KOPT-K1 (cell line): ENCODE data around the gene ARID1B.

Experiments
- H3K27ac ChIP-seq: fragments of 200-600 bp; sonication (generic); 2 replicates; pipeline ENCODE4 v1.5.1; 2016; ENCODE audit warnings: antibody characterized with exemption, mild to moderate bottlenecking, low read depth, low read length; ENCODE audit not compliant: poor library complexity, severe bottlenecking
- H3K36me3 ChIP-seq: fragments of 200-600 bp; sonication (generic); 2 replicates; pipeline ENCODE4 v1.5.1; 2017; ENCODE audit warnings: antibody characterized with exemption, mild to moderate bottlenecking, low read length, moderate library complexity; ENCODE audit not compliant: insufficient read depth
- H3K9me3 ChIP-seq: fragments of 200-600 bp; sonication (generic); 2 replicates; pipeline ENCODE4 v1.5.1; 2017; ENCODE audit warnings: antibody characterized with exemption, low read length, mild to moderate bottlenecking; ENCODE audit not compliant: insufficient read depth, poor library complexity, severe bottlenecking

The ARID1B gene

DNA sequence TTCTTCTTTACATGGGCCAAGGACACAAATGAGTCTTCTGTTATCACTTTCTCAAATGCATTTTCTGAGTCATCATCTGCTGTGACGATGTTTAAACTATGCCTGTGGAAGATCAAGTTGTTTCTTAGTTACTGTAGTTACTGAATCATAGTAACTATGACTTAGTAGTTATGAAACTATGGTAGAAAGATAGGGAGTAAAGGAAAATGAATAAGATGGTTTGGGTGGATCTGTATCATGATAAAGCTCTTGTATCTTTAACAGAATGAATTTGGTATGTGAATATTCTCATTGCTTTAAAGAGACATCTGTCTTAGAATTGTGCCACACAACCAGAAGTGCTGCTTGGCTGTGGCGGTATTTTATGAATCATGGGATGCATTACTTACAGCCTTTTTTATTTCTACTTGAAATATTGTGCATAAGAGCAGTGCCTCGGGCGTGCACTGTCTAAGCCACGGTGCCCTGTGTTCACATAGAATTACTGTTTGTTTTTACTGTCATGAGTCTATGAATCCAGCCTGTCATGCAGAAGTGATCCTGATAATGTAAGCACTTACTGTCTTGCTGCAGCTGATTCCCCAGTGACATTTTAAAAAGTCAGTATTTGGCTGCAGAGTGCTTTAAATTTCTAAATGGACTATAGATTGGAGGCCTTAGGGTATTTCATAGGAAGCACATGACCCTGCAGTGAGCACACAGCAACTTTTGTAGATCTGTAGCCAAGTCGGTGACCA, 330.9 kb downstream of the ARID1B start:
- Histone ChIP-seq H3K36me3 (peaks cover 13% of the 10 kb centered on the region; the same call in 1 of the 2 replicates), H3K27ac (no peak overlapping the region), H3K9me3 (no peaks in the 10 kb centered on the region)

DNA sequence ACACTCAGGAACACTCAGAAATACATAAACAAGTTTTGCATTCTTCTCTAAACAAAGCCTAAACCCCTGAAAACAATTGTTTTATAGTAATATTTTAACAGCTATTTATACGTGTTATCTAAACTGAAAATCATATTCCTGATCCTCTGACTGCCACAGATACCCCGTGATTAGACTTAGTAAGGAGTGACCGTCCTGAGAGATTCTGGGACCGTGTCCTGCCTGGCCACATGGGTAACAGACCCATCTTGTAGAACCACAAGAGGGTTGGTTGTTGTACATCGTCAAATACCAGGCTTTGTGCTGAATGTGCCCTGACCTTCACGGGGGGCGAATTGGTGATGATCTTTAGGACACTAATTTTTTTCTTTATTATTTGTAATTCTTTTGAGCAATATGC, 331.7 kb downstream of the ARID1B start:
- no peak overlapping the region for H3K27ac ChIP-seq
- H3K9me3 ChIP-seq, result no peaks in the 10 kb centered on the region
- peaks cover 13% of the 10 kb centered on the region; the same call in 1 of the 2 replicates for H3K36me3 ChIP-seq

DNA sequence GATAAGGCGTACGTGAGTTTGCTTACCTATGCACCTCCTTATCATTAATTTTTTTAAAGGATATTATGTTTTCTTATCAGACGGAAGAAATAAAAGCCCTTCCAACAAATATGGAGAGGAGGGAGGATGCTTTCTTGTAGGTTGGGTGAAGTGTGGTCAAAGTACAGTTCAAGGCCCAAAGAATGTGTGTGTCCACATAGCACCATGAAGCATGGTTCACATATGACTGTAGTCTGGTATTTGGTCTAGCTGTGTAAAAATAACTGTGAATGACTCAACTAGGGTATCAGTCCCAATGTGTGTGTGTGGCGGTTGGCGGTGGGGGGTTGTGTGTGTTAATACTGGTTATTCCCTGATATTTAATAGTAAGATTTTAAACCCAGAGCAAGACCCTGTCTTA, 333.4 kb downstream of the ARID1B start:
- Histone ChIP-seq H3K27ac (no peak overlapping the region), H3K9me3 (no peaks in the 10 kb centered on the region), H3K36me3 (peaks cover 18% of the 10 kb centered on the region; the same call in 1 of the 2 replicates)

DNA sequence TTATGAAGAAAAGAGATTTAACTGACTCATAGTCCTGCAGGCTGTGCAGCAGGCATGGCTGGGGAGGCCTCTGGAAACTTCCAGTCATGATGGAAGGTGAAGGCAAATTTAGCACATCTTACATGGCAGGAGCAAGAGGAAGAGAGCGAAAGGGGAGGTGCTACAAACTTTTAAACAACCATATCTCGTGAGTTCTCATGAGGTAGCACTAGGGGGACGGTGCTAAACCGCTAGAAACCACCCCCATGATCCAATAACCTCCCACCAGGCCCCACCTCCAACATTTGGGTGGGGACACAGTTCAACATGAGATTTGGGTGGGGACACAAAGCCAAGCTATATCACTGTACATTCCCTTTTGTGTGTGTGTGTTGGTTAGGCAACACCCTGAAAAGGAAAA, 336.2 kb downstream of the ARID1B start:
- Histone ChIP-seq H3K9me3 (no peaks in the 10 kb centered on the region), H3K36me3 (peaks cover 18% of the 10 kb centered on the region; the same call in 1 of the 2 replicates), H3K27ac (no peak overlapping the region)

DNA sequence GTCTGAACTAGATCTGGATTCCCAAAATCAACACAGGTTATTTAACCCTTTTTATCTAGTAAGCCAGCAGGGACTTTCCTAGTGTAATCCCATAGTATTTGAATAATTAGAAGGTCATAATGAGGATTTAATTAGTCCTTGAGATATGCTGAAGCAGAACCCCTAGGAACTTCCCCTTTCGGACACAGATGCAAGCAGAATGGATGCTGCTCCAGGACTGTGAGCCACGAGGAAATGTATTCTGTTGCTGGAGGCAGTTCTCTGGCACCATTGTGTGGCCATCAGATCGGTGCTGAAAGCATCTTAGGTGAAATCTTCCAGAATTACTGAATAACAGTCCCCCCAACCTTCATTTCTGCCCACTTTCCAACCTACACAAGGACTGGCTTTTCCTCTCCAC, 339.2 kb downstream of the ARID1B start:
- H3K27ac ChIP-seq, result no peak overlapping the region
- peaks cover 8% of the 10 kb centered on the region; the same call in 1 of the 2 replicates for H3K36me3 ChIP-seq
- H3K9me3 ChIP-seq, result no peaks in the 10 kb centered on the region

DNA sequence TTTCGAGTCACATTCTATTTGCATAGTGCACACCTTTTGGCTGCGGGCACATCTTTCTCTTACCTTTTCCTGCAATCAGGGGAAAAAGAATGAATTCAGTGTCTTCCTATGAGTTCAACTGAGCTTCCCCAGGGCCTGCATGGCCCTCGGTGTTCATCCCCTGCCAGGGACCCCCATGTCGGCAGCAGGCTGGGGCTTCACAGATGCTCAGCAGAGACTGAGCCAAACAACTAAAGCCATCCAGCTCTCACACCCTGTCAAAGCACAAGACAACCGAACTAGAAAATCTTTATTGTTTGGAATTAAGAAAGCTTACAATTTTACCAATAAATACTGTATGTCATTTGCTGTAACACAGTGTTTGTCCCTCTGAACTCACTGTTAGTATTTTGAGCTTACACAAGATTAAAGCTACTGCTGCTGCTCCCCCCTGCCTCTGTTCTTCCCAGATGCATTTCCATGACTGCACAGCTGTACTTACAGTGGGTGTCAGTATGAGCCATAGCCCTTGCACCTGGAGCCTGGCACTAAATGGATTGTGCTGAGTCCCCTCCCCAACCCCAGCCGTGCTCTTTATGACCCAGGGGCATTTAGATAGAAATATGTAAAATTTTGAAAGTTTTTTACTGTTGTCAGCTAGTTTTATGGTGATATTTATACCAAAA, 340.4 kb downstream of the ARID1B start:
- Histone ChIP-seq H3K27ac (no peak overlapping the region), H3K36me3 (peaks cover 5% of the 10 kb centered on the region; the same call in 1 of the 2 replicates), H3K9me3 (no peaks in the 10 kb centered on the region)

DNA sequence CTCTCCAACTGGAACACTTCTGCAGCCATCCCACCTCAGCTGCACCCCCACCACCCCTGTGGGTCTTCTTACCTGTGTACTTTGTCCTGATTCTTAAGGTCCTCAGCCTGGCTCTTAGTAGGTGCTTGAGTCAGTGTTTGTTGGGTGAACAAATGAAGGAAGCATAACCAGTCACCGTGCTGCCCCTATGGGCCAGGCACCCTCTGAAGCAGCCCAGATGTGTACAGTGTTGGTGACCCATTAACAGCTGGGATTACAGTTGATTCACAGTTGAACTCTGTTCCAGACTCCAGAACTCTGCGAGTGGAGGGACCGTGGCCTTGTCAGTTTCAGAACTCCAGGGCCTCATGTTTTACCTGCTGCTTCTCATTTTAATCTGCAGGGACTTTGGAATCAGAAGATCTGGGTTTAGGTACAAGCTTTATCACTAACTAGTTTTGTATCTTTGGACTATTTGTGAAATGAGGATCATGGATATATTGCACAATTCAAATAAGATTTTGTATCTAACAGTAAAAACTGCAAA, 342.4 kb downstream of the ARID1B start:
- Histone ChIP-seq H3K9me3 (no peaks in the 10 kb centered on the region), H3K36me3 (peaks cover 5% of the 10 kb centered on the region; the same call in 1 of the 2 replicates), H3K27ac (no peak overlapping the region)

DNA sequence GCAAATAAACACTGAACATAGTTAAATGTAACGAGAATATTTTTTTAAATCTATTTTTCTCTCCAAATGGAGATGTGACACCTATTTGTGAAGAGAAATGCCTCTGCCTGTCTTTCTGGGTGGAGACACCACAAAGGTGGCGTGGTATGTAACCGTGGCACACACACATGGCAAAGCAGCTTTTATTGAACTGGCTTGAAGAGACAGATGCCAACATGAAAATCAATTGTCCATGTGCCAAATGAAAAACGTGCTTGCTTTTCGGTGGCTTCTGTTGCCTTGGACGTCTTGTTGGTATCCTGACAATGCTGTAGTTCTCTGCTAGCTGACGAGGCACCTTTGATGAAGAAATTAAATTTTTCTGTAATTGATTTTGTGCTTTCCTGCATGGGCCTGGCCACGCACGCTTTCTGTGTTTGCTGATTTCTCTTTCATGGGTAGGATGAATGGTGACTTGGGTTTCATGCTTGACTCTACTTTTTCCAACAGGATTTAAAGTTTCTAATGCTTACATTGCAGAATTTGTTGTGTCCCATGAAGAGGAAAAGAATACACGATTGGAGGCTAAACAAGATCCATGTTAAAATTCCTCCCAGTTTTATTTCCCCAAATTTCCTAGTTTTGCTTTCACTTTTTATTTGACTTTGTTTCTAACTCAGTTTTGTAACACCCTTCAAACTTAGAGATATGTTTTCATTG, 343.5 kb downstream of the ARID1B start:
- H3K9me3 ChIP-seq, result no peaks in the 10 kb centered on the region
- H3K27ac ChIP-seq, result no peak overlapping the region
- H3K36me3 ChIP-seq, result no peaks in the 10 kb centered on the region

DNA sequence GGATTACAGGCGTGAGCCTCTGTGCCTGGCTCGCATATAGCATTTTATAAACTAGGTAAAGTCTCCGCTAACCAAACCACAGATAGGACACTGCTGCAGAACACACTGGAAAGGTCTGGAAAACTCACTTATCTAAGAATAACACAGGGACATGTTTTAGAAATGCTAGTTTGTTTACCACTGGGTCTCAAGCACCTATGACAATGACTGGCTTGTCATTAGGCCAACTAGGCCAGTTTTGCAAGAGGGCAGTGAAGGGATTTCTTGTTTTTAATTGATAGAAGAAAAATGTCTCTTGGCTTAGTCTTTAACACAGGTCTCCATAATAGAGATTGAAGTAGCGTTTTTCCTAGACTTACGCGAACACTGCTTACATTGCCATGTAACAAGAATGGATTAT, 344.7 kb downstream of the ARID1B start:
- Histone ChIP-seq H3K36me3 (no peaks in the 10 kb centered on the region), H3K27ac (no peak overlapping the region), H3K9me3 (no peaks in the 10 kb centered on the region)

DNA sequence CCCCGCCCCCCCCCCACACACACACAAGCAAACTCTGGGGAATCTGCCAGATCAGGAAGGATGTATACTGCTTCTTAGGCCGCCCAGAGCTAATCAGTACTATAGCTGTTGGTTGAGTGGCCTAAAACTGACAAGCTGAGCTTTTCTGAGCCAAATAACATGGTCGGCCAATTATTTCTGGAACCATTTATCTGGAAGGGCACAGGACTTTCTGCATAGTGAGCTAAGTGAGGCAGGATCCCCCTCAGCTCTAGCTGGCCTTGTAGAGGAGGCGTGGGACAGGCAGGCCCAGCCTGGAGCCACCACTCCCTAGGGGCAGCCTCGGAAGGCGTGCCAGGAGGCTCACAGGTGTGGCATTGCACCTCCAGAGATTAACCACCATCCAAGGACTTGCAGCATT, 346.1 kb downstream of the ARID1B start:
- no peak overlapping the region for H3K27ac ChIP-seq
- H3K9me3 ChIP-seq, result no peaks in the 10 kb centered on the region

DNA sequence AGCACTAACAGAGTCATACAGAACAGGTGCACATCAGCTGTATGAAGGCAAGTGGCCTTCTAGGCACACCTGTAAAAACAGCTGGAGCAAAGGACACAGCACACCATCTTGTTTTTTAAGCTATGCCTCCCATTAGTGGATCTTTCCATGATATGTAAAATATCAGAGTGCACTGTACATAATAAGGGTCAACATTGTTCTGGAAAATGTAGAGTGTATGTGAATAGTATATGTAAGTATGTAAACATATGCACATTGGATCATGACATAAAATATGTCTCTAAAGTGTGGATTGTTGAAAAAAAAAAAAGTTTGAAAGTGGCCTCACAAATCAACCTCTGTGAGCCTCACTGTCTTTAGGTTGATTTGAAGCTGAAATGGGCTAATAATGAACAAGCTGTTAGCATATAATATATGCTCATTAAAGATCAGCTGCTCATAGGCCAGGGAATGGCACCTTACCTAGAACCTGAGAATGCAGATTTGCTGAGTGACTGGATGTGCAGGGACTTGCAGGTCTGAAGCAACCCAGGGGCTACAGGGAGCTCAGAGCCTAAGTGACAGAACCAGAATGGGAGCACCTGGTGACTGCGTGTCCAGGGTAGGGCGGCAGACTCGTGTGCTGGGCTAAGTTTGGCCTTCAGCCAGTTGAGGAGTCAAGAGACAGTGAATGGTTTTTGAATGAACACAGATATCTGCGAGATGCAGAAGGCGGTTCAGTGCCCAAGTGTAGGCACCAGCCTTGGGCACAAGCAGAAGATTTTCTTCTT, 347.5 kb downstream of the ARID1B start:
- H3K27ac ChIP-seq, result no peak overlapping the region
- H3K9me3 ChIP-seq, result no peaks in the 10 kb centered on the region
- no peaks in the 10 kb centered on the region for H3K36me3 ChIP-seq

More for the DNA sequence above, 346.1 kb downstream of the ARID1B start:
- no peaks in the 10 kb centered on the region for H3K36me3 ChIP-seq

DNA sequence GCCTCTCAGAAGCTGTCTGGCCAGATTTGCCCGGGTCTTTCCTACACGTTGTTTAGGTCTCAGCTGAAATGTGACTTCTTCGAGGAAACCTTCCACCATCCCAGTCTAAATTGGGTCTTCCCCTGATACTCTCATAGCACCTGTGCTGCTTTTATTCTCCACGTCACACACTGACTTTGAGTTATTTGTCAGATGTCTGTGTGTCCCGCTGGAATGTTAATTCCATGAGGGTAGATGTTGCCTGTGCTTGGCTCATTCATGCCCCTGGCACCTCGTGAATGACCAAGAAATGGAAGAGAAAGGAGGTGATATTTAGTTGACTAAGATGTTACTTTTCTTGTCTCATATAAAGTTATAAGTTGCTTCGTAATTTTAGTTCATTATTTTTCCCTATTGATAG, 348.4 kb downstream of the ARID1B start:
- Histone ChIP-seq H3K27ac (no peak overlapping the region), H3K9me3 (no peaks in the 10 kb centered on the region), H3K36me3 (no peaks in the 10 kb centered on the region)

DNA sequence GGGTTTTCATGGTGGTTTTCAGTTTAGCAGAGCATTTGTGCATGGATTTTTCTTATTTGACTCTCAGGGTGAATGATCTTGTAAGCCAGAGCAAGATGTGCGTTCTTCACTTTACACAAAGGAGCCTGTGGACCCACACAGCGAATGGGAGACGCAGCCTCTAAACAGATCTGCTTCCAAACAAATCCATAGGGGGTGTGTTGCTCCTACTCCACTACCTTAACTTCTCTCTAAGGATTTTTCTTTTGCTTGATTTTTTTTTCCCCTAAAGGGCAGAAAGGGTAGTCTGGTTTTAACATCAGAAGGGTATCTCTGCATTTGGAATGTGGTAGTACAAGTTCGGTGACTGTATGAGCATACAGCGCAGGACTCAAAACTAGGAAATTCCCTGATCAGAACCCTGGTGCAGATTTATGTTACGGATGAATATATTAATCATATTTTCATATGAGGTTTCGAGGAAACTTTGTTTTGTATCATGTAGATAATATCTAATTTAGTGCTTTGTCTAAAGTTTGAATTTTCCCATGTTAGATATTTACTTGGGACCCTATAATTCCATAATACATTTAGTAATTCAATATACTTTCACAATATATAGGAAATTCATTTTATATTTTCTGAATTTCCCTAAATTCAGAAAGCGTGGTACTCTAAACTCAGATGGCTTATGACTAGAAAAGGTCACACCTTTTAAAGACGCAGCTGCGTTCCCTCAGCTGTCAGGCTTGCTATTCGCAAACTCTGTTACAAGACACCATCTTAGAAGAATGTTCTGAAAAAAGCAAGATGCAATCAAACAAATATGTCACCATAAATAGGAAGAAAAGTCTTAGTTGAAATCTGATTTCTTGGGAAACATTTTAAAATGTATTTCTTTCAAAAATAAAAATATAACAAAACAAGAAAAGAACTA, 349.3 kb downstream of the ARID1B start:
- Histone ChIP-seq H3K9me3 (no peaks in the 10 kb centered on the region), H3K36me3 (no peaks in the 10 kb centered on the region), H3K27ac (no peak overlapping the region)
